Astrocyte of the hippocampus (primary cell): ENCODE measurements around the gene LDHA.
"Not testable (repeated sequence)": the region's sequence is repeated elsewhere in the genome, so short reads cannot be mapped to it uniquely, and the experiment has no call there.

Experiments
- DNase-seq: peaks from one replicate; pipeline ENCODE4 v3.0.0; 2011; ENCODE audit warnings: low read depth, low spot score

Gene LDHA

DNA sequence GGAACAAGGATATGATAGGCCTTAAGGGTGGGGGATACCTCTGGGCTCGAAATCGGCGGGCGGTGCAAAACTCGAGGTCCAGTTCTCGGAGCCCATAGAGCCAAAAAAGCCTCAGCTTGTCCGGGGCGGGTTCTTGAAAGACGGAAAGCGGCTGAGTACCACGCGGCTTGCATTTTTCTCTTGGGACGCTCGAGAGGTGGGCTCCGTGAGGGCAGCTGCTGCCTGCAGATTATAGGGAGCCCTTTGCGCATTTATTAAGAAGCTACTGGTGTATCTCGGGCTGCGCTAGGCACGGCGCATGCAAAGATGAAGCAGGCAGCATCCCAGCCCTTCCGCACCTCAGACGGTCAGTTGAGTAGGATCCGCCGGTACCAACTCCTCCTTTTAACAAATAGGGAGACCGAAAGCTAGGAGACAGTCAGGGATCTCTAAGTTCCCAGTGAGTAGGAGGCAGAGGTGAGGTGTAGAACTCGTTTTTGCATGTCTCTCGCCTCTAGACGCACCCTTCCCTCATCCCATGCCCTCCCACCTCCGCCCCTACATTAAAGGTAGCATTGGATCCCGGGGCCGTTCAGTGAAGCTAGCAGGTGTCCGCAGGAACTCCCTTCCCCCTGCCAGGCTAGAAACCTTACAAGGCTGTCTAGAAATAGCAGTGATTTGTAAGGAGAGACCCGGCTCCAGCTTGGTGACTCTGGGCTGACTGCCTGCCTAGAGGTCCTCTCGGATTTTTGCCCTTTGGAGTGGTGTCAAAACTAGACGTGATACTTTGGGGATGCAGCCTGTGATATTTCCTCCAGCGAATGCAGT, 768 bp downstream of the LDHA start:
- peak; percentile 46 for DNase-seq

DNA sequence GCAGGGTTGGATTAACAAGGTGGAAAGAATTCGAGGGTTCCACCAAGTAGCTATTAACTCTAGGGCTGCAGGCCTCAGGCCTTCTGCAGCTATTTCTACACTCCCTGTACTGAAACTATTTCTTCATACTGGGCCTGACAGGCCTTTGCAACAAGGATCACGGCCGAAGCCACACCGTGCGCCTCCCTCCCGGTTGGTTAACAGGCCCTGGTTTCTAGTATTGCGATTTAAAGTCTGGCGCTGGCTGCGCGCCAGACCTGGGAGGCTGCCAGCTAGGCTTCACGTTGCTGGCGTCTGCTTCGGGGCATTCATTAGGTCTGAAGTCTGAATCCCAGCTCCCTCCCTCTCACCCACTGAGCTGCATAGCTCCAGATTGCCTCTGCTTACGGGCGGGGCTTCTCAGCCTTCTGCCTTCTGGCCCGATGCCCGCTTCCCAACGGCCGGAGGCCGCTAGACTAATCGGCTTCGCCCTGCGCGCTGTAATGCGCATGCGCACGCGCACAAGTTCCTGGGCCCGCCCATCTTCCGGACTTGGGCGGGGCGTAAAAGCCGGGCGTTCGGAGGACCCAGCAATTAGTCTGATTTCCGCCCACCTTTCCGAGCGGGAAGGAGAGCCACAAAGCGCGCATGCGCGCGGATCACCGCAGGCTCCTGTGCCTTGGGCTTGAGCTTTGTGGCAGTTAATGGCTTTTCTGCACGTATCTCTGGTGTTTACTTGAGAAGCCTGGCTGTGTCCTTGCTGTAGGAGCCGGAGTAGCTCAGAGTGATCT, 1.6 kb downstream of the LDHA start:
- DNase-seq = peak; percentile 100

DNA sequence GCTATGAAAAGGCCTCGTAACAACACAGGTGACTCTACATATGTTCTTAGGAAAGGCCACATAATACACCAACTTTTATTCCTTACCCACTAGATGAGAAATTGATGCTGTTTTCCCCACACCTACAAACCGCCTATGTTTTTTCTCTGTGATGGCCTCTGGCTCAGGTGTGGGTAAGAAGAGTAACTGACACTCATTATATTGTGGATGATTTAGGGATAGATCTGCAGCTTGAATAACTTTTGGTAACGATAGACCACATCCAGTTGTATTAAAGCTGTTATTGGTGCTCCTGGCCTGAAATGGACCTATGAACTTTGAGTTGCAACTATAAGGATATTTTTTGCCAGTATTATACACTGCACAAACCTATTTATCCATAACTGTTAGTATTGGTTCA, 3.6 kb downstream of the LDHA start:
- DNase-seq = no peak

DNA sequence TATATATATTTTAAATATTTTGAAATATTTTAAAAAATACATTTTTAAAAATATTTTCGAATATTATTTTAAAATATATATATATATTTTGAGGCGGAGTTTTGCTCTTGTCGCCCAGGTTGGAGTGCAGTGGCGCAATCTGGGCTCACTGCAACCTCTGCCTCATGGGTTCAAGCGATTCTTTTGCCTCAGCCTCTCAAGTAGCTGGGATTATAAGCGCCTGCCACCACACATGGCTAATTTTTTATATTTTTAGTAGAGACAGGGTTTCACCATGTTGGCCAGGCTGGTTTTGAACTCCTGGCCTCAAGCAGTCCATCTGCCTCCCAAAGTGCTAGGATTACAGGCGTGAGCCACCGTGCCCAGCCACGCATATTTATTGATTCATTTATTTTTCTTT, 6.7 kb downstream of the LDHA start:
- not testable (repeated sequence) for DNase-seq

DNA sequence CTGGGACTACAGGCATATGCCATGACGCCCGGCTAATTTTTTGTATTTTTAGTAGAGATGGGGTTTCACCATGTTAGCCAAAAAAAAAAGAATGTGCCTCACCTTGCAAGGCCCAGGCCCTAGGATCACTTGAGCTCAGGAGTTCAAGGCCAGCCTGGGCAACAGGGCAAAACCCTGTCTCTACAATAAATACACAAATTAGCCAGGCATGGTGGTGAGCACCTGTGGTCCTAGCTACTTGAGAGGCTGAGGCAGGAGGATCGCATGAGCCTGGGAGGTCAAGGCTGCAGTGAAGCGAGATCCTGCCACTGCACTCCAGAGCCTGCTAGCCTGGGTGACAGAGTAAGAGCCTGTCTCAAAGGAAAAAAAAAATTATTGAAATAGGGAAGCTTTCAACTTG, 9.7 kb downstream of the LDHA start:
- DNase-seq = no peak

DNA sequence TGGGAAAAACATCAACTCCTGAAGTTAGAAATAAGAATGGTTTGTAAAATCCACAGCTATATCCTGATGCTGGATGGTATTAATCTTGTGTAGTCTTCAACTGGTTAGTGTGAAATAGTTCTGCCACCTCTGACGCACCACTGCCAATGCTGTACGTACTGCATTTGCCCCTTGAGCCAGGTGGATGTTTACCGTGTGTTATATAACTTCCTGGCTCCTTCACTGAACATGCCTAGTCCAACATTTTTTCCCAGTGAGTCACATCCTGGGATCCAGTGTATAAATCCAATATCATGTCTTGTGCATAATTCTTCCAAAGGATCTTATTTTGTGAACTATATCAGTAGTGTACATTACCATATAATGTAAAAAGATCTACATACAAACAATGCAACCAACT, 13.0 kb downstream of the LDHA start:
- DNase-seq = peak; percentile 12

DNA sequence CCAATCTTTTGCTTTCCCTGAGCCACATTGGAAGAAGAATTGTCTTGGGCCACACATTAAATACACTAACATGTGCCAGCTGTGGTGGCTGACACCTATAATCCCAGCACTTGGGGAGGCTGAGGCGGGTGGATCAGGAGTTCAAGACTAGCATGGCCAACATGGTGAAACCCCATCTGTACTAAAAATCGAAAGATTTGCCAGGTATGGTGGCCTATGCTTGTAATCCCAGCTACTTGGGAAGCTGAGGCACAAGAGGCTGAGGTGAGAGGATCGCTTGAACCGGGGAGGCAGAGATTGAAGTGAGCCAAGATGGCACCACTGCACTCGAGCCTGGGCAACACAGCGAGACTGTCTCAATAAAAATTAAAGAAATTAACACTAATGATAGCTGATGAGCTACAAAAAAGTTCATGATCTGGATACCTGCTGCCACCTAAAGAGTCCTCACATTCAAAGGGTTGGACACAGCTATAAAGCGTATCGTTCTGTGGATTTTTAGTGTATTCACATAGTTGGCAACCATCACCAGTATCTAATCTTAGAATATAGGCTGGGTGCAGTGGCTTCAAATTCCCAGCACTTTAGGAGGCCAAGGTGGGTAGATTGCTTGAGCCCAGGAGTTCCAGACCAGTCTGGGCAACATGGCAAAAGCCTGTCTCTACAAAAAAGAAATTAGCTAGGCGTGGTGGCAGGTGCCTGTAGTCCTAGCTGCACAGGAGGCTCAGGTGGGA, 14.4 kb downstream of the LDHA start:
- no peak for DNase-seq

DNA sequence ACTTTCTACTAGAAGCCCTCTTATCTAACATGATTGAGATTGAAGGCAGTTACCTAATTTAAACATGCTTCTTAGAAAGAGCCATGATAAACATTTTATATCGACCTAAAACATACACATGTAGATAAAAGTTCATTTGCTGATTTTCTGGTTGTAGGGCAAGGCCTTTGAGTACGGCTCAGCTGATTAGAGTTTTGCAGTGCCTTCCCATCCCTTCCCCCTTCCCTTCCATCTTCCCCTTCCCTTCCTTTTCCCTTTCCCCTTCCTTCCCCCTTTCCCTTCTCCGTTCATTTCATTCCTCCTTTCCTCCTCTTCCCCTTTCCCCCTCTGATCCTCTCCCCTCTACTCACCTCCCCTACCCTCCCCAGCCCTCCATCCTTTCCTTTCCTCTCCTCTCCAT, 22.1 kb downstream of the LDHA start:
- no peak for DNase-seq

DNA sequence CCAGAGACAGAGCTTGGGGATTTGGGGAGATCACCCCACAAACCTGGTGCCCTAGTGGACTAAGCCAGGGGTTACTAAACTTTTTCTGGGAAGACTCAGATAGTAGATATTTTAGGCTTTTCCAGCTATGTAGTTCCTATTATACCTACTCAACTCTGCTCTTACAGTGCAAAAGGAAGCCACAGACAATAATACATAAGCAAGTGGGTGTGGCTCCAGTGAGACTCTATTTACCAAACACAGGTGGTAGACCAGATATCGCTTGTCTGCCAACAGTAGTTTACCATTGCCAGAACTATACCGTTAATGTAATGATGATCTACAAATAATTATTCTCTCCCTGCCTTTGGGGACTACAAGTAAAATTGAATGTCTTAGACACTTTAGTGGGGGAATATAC, 24.7 kb downstream of the LDHA start:
- no peak for DNase-seq

DNA sequence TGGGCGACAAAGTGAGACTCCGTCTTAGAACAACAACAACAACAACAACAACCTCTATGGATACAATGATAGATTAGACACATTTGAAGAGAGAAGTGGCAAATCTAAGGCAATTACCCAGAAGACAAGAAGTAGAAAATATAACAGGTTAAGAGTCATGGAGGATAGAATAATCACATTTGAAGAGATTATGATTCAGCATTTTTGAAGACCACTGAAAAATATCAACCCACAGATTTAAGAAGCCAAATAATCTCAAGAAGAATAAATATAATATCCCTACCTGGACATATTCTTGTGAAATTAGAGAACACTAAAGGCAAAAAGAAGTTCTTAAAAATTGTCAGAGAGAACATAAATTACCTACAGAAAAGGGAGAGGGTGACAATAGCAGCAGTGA, 25.7 kb downstream of the LDHA start:
- DNase-seq = no peak

DNA sequence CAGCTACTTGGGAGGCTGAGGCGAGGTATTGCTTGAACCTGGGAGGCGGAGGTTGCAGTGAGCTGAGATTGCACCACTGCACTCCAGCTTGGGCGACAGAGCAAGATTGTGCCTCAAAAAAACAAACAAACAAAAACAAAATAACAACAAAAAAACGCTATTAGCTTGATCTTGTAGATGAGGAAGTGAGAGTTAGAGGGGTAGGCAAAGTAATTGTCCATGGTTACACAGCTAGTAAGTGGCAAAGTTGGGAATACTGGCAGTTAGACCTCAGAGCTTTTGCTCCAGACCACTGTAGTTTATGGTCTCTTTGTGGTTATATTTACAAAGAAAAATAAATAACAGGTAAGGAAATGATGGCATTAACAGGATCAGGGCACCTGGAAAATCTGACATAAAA, 32.9 kb downstream of the LDHA start:
- no peak for DNase-seq

DNA sequence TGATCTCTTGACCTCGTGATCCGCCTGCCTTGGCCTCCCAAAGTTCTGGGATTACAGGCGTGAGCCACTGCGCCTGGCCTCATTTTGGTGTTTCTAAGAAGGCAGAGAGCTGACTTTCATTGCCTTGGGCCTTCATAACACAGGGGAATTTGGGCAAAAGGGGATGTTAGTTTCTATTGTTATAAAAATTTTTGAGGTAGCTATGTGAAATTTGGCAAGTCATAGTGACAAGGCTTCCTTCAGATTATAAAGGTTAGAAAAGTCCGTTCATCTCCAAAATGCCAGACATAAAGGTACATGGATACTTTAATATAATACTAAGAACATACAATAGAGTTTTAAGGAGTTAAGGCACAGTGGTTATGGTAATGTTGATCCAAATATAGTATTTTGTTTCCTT, 35.0 kb downstream of the LDHA start:
- DNase-seq = no peak

DNA sequence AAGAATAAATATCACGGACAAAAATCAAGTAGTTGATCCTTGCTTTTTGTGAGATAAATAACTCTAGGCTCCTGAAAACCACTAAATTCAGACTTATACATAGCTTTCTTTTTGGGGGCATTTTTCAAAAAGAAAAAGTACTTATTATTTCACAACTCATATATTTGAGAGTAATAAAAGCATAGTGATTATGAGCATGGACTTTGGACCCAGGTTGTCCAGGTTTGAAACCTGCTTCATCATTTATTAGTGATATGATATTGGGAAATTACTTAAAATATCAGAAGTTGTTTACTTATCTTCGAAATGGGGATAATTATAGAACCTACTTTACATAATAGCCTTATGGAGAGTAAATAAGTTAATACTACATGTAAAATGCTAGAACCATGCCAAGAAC, 44.3 kb downstream of the LDHA start:
- DNase-seq = no peak

DNA sequence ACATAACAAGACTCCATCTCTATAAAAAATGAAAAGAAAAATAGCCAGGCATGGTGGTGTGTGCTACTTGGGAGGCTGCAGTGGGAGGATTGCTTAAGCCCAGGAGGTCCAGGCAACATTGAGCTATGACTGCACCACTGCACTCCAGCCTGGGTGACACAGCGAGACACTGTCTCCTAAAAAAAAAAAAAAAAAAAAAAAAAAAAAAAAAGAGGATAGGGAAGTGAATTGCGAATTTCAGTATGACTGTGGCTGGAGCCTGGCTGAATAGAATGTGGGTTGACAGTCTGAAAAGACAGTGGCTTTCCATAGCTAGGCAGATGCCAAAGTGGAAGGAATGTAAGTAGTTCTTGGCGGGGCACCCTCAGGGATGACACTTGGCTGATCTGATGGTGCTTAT, 54.9 kb downstream of the LDHA start:
- no peak for DNase-seq

DNA sequence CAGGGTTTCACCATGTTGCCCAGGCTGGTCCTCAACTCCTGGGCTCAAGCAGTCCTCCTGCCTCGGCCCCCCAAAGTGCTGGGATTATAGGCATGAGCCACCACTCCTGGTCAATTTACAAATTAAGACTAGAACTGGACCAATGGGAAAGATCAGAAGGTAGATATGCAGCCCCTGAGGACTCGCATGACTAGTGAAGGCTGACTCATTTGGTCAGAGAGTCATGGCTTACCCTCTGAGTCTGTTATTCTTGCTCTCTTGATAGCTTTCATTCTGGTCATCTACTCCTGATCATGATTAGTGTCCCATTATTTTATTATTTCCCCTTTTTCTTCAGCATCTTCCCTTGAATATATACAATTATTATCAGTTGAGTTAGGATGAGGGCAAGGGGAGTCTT, 58.6 kb downstream of the LDHA start:
- DNase-seq = peak; percentile 27

DNA sequence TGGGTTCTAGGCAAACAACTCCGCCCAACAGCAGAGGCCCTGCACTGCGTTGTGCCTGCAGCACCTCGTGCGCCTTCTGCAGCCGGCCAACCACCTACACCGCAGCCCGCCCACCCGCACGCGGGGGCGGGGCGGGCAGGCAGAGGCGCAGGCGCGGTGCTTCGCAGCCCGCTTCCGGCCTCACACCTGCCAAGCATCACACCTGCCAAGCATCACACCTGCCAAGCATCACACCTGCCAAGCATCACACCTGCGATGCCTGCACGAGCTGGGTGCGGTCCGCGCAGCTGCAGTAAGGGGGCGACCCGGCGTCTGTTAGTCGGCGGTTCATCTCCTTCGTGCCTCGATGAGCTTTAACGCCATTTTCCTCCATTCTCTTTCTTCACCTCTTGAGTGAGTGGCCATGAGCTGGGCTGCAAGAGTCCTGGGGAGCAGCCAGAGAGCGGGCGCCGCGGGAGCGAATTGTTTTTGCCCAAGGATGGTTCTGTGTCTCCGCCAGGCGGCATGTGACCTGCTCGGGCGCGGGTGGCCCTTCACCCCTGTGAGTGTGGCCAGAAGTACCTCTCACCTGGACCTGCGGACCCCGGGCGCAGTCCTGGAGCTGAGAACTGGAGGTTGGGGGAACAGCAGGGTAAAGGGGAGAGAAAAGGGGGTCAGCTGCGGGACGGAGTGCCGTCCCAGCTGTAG, 61.5 kb downstream of the LDHA start, which contains the start of gene LDHAL6A:
LDHAL6A (plus strand) TSS at position 171 of the 687 bp plus-strand sequence. CDS start 825 bp downstream, outside the sequence.
- DNase-seq = no peak

DNA sequence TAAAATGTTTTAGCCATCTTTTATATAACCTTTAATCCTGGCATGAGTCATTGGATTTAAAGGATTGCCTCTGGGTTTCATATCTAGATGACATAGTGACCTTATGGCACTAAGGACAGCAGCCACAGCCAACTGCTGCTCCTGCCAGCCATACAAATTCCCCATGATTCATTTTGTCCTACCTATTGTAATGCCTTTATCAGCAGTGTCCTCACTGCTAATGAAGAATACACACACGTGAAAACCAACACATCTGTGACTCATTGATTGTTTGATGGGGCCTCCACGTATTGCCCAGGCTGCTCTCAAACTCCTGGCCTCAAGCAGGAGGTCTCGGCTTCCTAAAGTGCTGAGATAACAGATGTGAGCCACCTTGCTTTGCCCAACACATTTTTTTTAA, 63.1 kb downstream of the LDHA start:
- peak; percentile 5 for DNase-seq
